Endodermal cell (in vitro differentiated cells): ENCODE measurements around the gene PTPRK. TPM values are rescaled to one million over a fixed set of nuclear protein-coding genes. Genes with fewer than 3 reads are reported as not detected.
"Not testable (repeated sequence)": the region's sequence is repeated elsewhere in the genome, so short reads cannot be mapped to it uniquely, and the experiment has no call there.

Experiments used
- DNase-seq: peaks from one replicate; pipeline ENCODE4 v3.0.0-alpha.2; 2017
- H3K27ac ChIP-seq: 2 replicates; pipeline ENCODE4 v1.5.1; 2013; ENCODE audit warnings: mild to moderate bottlenecking, low read depth, low read length, moderate library complexity
- H3K27me3 ChIP-seq: 2 replicates; pipeline ENCODE4 v1.6.1; 2013; ENCODE audit warnings: mild to moderate bottlenecking, low read length, moderate library complexity; ENCODE audit not compliant: insufficient read depth, control insufficient read depth, poor library complexity, severe bottlenecking
- H3K36me3 ChIP-seq: 2 replicates; pipeline ENCODE4 v1.7.0; 2013; ENCODE audit warnings: mild to moderate bottlenecking, low read length, moderate library complexity; ENCODE audit not compliant: control insufficient read depth, insufficient read depth
- H3K4me1 ChIP-seq: one replicate; pipeline ENCODE4 v1.7.0; 2013; ENCODE audit warnings: low read length; ENCODE audit not compliant: control insufficient read depth, insufficient read depth
- H3K4me3 ChIP-seq: 2 replicates; pipeline ENCODE4 v1.5.1; 2013; ENCODE audit warnings: mild to moderate bottlenecking, low read length, moderate library complexity
- H3K9ac ChIP-seq: 2 replicates; pipeline ENCODE4 v1.6.1; 2013; ENCODE audit warnings: mild to moderate bottlenecking, low read length, moderate library complexity; ENCODE audit not compliant: poor library complexity, severe bottlenecking; ENCODE audit errors: extremely low read depth
- H3K9me3 ChIP-seq: 2 replicates; pipeline ENCODE4 v1.6.1; 2013; ENCODE audit warnings: mild to moderate bottlenecking, low read length, moderate library complexity; ENCODE audit not compliant: control insufficient read depth
- H3K27ac Mint-ChIP-seq: 2 replicates; pipeline ENCODE4 v1.8.0; 2020; ENCODE audit warnings: mixed read lengths
- H3K27me3 Mint-ChIP-seq: 2 replicates; pipeline ENCODE4 v1.8.0; 2021; ENCODE audit warnings: mild to moderate bottlenecking, mixed read lengths; ENCODE audit not compliant: insufficient read depth
- H3K36me3 Mint-ChIP-seq: 2 replicates; pipeline ENCODE4 v1.8.0; 2020; ENCODE audit warnings: low read depth, mixed read lengths
- H3K4me1 Mint-ChIP-seq: 2 replicates; pipeline ENCODE4 v1.8.0; 2020; ENCODE audit warnings: mixed read lengths
- H3K4me3 Mint-ChIP-seq: 2 replicates; pipeline ENCODE4 v1.8.0; 2020; ENCODE audit warnings: mild to moderate bottlenecking, moderate library complexity, mixed read lengths
- H3K9me3 Mint-ChIP-seq: 2 replicates; pipeline ENCODE4 v1.8.0; 2020; ENCODE audit warnings: mild to moderate bottlenecking, mixed read lengths
- CTCF ChIP-seq: fragments of 200-600 bp; sonication (generic); conservative IDR thresholded peaks from 2 replicates; pipeline ENCODE4 v1.5.0; 2021; ENCODE audit warnings: antibody characterized with exemption, mild to moderate bottlenecking
- WGBS, 2 experiments: methylation state at CpG; one replicate each; pipeline versions ENCODE4 v1.1.5 to v1.1.7; 2013; ENCODE audit warnings: missing lambda C conversion rate in 2 of 2, mixed read lengths in 1 of 2; ENCODE audit not compliant: insufficient coverage in 1 of 2, insufficient read length in 1 of 2; 5-methylcytosine and 5-hydroxymethylcytosine counted together
- total RNA-seq, 2 donors: library from RNA; stranded (reverse); fragmentation: NEBNext Ultra II Directional in 1 of 2; extraction: Animal tissue kit (Norgen Biotek cat#: 25700) in 1 of 2; gene quantifications; 2 replicates in 1 of 2; 3 replicates in 1 of 2; pipeline ENCODE4 v1.2.1, GENCODE V29; 2021

The PTPRK gene
- total RNA-seq, 2 donors from 2014 or later: 46.4 to 57.6 TPM

GRCh38 chr6:128487055-128487454, 33.3 kb downstream of the PTPRK start:
- peak; percentile 75 for TF ChIP-seq CTCF
- WGBS, 2 experiments: 86 to 100% methylated on average over 1 to 2 of the region's 2 CpGs
- no peaks in the 10 kb centered on the region for H3K27me3 ChIP-seq
- no peaks in the 10 kb centered on the region for H3K9me3 ChIP-seq
- H3K4me1 ChIP-seq: peaks cover 16% of the 10 kb centered on the region
- no peak overlapping the region for H3K4me3 ChIP-seq
- peaks cover 36% of the 10 kb centered on the region for H3K4me1 Mint-ChIP-seq
- H3K4me3 Mint-ChIP-seq: no peak overlapping the region
- H3K36me3 ChIP-seq: peaks cover 3% of the 10 kb centered on the region
- no peak overlapping the region for H3K9ac ChIP-seq
- no peak overlapping the region for H3K27ac Mint-ChIP-seq
- no peaks in the 10 kb centered on the region for H3K9me3 Mint-ChIP-seq
- no peak overlapping the region for H3K27ac ChIP-seq
- no peaks in the 10 kb centered on the region for H3K27me3 Mint-ChIP-seq
- peak; percentile 65 for DNase-seq
- no peaks in the 10 kb centered on the region for H3K36me3 Mint-ChIP-seq

GRCh38 chr6:128486580-128486979, 33.8 kb downstream of the PTPRK start:
- not testable (repeated sequence) for H3K36me3 Mint-ChIP-seq, H3K9me3 Mint-ChIP-seq, H3K4me3 ChIP-seq, DNase-seq, H3K27me3 ChIP-seq, H3K36me3 ChIP-seq, H3K9ac ChIP-seq, H3K4me3 Mint-ChIP-seq, H3K9me3 ChIP-seq, H3K27me3 Mint-ChIP-seq, H3K27ac ChIP-seq, H3K27ac Mint-ChIP-seq
- H3K4me1 ChIP-seq: peaks cover 15% of the 10 kb centered on the region
- H3K4me1 Mint-ChIP-seq: peaks cover 36% of the 10 kb centered on the region
- 93 to 100% methylated on average over 1 of the region's 1 CpG for WGBS, 2 experiments

GRCh38 chr6:128483472-128484135, 36.8 kb downstream of the PTPRK start:
- Histone ChIP-seq H3K36me3 (no peaks in the 10 kb centered on the region), H3K27me3 (no peaks in the 10 kb centered on the region), H3K4me1 (peaks cover 9% of the 10 kb centered on the region), H3K27ac (no peak overlapping the region), H3K4me3 (no peak overlapping the region), H3K9ac (no peak overlapping the region), H3K9me3 (no peaks in the 10 kb centered on the region)
- no peak for TF ChIP-seq CTCF
- H3K4me3 Mint-ChIP-seq: no peak overlapping the region
- 96 to 100% methylated on average over 2 to 5 of the region's 5 CpGs for WGBS, 2 experiments
- no peak for DNase-seq
- H3K9me3 Mint-ChIP-seq: no peaks in the 10 kb centered on the region
- no peak overlapping the region for H3K27ac Mint-ChIP-seq
- H3K27me3 Mint-ChIP-seq: no peaks in the 10 kb centered on the region
- H3K36me3 Mint-ChIP-seq: no peaks in the 10 kb centered on the region
- H3K4me1 Mint-ChIP-seq: peaks cover 36% of the 10 kb centered on the region

- no peak for TF ChIP-seq CTCF
- no peak overlapping the region for H3K4me3 Mint-ChIP-seq
- H3K27me3 ChIP-seq: no peaks in the 10 kb centered on the region
- H3K36me3 Mint-ChIP-seq: no peaks in the 10 kb centered on the region
- 90% methylated on average over 3 of the region's 3 CpGs; no CpG with 5 or more reads in 1 of the 2 experiments for WGBS, 2 experiments
- H3K36me3 ChIP-seq: no peaks in the 10 kb centered on the region
- H3K4me3 ChIP-seq: peak overlapping the region; percentile 16
- H3K9me3 ChIP-seq: no peaks in the 10 kb centered on the region
- peaks cover 36% of the 10 kb centered on the region for H3K4me1 Mint-ChIP-seq
- H3K9ac ChIP-seq: no peak overlapping the region
- no peak overlapping the region for H3K27ac ChIP-seq
- DNase-seq: no peak
- H3K4me1 ChIP-seq: peaks cover 9% of the 10 kb centered on the region
- no peak overlapping the region for H3K27ac Mint-ChIP-seq
- H3K9me3 Mint-ChIP-seq: no peaks in the 10 kb centered on the region
- H3K27me3 Mint-ChIP-seq: no peaks in the 10 kb centered on the region
Measured at GRCh38 chr6:128482642-128483041, 37.8 kb downstream of the PTPRK start.
